Erythroblast (primary cell): Measurements from ENCODE around the gene SIRT7.

Experiments used
- DNase-seq, 2 experiments: peaks; one replicate each; lab custom pipeline; 2025; lab: John Stamatoyannopoulos, UW
- GATA1 ChIP-seq: IDR thresholded peaks from 2 replicates; pipeline ENCODE4 v1.6.1; 2011; ENCODE audit warnings: low read depth, mild to moderate bottlenecking, control low read depth, low read length, moderate library complexity
- POLR2A ChIP-seq: IDR thresholded peaks from 2 replicates; pipeline ENCODE4 v1.6.1; 2011; ENCODE audit warnings: mild to moderate bottlenecking, low read length

SIRT7 gene

DNA sequence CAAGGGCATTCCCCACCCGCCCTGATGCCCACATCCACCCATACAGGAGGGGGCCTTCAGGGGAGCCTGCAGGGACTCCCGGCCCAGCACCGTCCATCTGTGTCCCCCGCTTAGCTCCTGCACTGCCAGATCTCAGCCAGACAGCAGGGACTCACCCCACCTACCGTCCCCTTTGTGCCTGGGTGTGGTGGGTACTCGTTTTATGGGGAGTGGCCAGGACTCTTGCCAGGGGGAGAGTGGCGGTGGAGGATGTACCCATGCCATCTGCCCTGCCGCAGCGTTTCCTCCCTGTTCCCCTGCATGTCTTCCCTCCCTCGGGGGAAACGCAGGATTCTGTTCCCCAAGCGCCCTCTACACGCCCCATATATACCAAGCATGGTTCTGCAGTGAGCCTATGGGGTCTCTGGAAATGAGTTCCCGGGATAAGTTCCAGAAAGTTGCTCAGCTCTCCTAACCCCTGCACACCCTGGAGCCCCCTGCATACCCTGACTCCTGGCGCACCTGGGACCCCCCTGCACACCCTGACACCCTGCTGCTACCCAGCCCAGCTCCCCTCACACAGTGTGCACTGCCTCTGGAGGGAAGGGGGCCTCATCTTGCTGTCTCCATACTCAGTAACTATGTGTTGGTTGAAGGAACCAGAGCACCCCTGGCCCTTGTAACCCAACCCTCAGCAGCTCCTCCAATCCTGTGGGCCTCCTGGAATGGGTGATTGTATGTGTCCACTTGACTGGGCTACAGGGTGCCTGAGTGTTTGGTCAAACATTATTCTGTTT is 13.8 kb upstream of the SIRT7 start:
- no peak for DNase-seq
- TF ChIP-seq POLR2A, result peak; percentile 41
- TF ChIP-seq GATA1, result no peak

DNA sequence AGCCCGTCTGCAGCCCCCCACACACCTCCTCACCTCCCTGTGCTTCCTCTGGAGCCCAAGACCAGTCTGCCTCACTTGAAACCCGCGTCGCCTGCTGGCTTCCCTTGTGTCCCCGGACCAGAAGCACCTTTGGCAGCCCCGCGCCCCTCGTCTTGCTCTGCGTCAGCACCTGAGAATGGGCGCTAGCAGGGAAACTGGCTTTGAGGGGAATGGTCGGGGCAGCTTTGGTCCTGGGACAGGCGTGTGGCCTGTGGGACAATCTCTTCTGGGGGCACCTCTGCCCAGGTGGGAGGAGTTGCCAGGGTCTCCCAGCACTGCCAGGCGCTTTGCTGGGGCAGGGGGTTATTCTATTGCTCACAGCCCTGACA is 13.2 kb upstream of the SIRT7 start:
- TF ChIP-seq POLR2A (no peak), GATA1 (no peak)
- no peak for DNase-seq

DNA sequence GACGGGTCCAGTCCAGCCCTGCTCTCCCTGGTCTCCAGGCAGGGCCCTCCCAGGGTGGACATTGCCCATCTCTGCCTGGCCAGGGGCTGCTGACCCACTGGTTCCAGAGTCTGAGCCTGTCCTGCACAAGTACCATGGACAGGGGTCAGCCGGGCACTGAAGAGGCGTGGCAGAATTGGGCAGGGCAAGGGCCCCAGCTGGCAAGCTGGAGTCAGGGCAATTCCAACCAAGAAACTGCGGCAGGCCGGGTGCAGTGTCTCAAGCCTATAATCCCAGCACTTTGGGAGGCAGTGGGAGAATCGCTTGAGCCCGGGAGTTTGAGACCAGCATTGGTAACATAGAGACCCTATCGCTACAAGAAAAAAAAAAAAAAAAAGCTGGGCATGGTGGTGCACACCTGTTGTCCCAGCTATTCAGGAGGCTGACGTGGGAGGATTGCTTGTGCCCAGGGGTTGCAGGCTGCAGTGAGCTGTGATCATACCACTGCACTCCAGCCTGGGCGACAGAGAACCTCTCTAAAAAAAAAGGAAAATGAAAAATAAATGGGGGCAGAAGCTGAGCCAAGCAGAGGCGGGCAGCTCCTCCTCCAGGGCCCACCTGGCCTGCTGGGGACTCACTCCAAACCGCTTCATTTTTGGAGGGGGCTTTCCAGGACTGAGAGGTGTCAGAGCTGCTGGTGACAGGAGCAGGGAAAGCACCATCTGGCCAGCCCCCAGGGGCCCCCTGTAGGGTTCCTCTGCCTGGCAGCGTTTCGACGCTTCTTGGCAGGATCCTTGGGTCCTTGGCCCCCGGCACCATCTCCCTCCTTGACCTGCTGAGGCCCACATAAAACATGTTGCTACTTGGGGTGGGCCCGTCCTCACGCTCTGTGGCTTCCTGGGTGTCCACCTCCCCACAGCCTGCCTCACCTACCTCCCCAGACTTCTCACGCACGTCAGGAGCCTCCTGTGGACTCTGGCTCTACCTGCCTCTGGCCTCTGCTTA is 12.5 kb upstream of the SIRT7 start:
- no peak for TF ChIP-seq GATA1
- no peak for TF ChIP-seq POLR2A
- no peak for DNase-seq

GRCh38 chr17:81929253-81930141 is 11.5 kb upstream of the SIRT7 start:
- no peak for TF ChIP-seq POLR2A
- TF ChIP-seq GATA1, result no peak
- DNase-seq, result no peak

DNA sequence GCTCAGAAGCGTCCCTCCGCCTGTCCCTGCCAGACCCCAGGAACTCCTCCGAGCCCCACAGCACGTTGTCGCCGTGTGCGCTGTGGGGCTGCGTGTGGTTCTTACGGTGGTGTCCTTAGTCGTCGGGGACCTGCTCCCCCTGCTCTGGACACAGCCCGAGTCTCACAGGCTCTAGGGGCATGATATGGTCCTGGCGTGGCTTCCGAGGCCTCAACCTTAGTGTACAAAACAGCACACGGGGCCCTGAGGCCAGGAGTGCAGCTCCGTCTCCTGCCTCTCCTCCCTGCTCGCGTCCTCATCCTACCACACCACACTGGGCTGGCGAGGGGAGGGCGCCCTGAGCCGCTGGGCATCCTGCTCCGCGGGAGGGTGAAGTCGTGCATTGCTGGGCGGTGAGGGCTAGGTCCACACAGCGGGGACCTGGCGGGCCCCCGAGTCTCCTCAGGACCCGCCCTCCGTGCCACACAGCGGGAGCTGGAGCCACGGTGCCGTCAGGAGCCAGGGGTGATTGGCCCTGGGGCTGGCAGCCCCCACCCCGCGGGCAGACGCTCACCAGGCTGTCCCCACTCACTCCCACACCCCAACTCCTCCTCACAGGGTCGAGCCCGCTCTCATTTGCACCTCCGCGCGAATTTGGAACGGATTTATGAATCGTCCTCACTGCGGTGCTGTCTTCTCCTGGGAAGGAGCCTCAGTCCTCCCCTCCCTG is 10.7 kb upstream of the SIRT7 start:
- TF ChIP-seq GATA1 (no peak), POLR2A (no peak)
- DNase-seq, result peak; percentile 45 to 59

DNA sequence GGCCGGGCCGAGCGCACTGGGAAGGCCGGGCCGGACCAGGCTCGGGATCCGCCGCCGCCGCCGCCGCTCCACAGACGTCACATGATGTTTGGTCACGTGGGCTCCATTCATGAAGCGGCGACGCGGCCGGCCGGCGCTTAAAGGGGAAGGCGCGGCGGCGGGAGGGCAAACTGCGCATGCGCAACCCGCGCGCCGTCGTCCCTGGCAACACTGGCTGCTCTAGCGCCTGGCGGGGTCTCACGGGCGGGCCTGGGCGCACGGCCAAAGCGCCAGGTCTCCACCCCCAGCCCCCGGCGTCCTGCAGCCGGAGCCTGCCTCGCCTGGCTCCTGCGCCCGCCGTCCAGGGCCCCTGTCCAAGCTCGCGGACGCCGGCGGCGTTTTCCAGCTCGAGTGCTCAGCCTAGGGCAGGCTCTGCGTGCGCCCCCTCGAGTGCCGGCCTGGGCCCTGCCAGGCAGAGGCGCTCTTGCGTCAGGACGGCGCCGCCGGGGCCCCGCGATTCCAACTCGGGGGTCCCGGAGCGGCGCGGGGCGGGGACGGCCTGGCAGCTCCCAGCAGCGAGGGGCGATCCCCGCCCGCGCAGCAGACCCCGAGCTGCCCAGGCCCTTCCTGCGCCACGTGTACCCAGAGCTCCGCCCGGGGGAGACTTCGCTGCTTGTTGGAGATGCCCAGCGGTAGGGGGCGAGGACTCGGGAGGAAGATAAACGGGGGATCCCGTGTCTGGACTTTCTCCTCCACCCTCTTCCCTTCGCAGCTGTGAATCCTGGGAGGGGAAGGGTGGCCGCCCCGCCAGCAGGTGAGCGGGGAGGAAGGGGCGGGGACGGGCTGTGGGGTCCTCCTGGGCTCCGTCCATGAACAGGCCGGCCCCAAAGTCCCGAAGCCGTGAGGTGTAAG is 9.9 kb upstream of the SIRT7 start, which contains the start of gene MAFG:
MAFG (minus strand) TSS at position 83 of the 891 bp plus-strand sequence. CDS start 4,550 bp downstream, outside the sequence.
- TF ChIP-seq POLR2A (peak; percentile 53), GATA1 (no peak)
- DNase-seq, result peak; percentile 97 to 98

DNA sequence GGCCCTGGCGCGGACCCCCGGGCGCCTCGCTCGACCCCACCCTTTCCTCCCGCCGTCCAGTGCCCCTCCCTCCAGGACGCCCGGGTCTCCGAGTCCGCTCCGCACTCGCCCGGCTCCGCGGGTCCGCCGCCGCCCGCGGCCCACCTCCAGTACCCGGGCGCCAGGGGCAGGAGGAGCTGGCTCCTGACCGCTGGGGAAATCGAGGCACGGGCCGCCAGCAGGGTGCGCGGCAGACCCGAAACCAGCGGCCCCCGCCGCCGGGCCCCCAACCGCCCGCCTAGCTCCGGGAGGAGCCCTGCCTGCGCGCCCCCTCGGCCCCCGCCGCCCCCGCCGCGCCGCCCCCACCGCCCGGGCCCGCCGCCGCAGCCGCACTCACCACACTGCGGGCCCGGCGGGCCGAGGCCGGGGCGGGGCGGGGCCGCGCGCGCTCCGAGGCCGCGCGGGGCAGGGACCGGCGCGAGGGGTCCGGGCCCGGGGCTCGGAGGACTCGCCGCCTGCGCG is 9.2 kb upstream of the SIRT7 start:
- TF ChIP-seq GATA1 (no peak), POLR2A (no peak)
- no peak for DNase-seq

DNA sequence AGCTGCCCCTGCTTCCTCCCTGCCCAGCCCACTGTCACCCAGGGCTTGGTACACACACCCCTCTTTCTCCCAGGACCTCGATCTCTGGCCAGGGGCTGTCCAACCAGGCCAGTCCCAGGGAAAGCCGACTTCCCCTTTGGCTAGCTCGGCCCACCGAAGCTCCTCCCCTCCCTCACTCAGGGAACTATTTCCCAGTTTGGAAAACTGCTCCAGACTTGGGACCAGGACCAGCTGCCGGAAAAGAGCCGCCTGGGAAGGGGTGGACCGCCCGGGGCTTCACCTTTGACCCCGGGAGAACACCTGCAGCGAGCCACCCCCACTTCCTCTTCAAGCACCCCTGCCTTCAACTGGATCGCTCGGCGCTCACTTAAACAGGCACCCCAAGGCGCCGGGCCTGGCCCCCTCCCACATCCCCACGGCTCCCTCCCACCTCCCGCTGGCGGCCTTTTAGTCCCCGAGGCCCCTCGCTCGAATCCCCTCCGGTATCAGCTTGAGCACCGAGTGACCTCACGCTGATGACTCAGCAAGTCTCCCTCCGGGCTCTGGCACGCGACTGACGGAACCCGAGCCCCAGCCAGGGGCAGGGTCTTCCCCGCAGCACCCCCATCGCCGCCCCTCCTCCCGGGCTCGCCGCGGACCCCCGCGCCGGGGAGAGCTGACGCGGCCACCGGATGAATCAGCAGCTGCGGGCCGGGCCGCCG is 8.6 kb upstream of the SIRT7 start:
- TF ChIP-seq GATA1, result no peak
- peak; percentile 37 for TF ChIP-seq POLR2A
- peak; percentile 87 to 92 for DNase-seq

DNA sequence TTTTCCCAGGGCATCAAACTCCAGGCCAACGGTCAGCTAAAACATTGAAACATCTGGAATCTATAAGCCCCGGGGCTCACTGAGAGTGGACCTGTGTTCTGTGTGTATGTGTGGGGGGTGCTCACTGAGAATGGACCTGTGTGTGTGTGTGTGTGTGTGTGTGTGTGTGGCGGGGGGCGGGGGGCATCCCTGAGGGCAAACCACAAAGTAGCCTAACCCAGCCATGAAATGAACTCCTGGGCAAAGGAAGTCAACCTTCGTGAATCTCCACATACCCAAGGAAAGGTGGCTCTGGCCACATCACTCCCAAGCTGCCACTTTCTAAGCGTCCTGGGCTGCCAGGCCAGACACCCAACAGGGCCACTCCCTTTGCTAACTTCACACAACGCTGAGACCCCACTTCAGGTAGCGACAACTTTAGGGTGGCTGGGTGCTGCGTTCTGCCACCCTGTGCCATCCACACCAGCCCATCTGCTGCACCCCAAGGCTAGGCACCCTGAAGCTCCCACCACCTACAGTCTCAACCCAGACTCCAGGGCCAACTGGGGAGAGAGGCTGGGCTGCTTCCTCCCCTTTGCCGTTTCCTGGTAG is 8.0 kb upstream of the SIRT7 start:
- no peak for DNase-seq

More for the DNA sequence above, 8.0 kb upstream of the SIRT7 start:
- TF ChIP-seq GATA1 (no peak), POLR2A (no peak)
